ENCODE measurements around the gene CFAP99.

- no peak for TF ChIP-seq CTCF (conservative IDR thresholded peaks at IDR 0.05; ENCODE audit: low read length)
- TF ChIP-seq EZH2phosphoT487 (IDR thresholded peaks at IDR 0.05; ENCODE audit: borderline replicate concordance), result no peak
Observed at GRCh38 chr4:2458546-2459491, 40.1 kb downstream of the CFAP99 start.
